Fibroblast of lung (primary cell): ENCODE data around the gene SH2D4B. TPM values are rescaled to one million over a fixed set of nuclear protein-coding genes. Genes with fewer than 3 reads are reported as not detected.

Experiments used
- DNase-seq, 2 donors: peaks; one replicate each; pipeline versions ENCODE4 v3.0.0 to v3.0.0-alpha.2; 2010; ENCODE audit warnings: low read depth in 2 of 2
- H2AFZ ChIP-seq: 2 replicates; pipeline ENCODE4 v1.5.1; 2012; ENCODE audit warnings: low read length, control low read depth, inconsistent platforms
- H3K27ac ChIP-seq: 2 replicates; pipeline ENCODE4 v1.5.1; 2011; ENCODE audit warnings: low read length, control low read depth; ENCODE audit not compliant: insufficient read depth
- H3K27me3 ChIP-seq: 2 replicates; pipeline ENCODE4 v1.5.1; 2011; ENCODE audit warnings: mild to moderate bottlenecking, low read length; ENCODE audit not compliant: control insufficient read depth, insufficient read depth
- H3K36me3 ChIP-seq: 2 replicates; pipeline ENCODE4 v1.5.1; 2011; ENCODE audit warnings: low read length; ENCODE audit not compliant: control insufficient read depth, insufficient read depth
- H3K4me1 ChIP-seq: 2 replicates; pipeline ENCODE4 v1.5.1; 2011; ENCODE audit warnings: low read length; ENCODE audit not compliant: control insufficient read depth, insufficient read depth; ENCODE audit errors: extremely low read depth
- H3K4me2 ChIP-seq: 2 replicates; pipeline ENCODE4 v1.5.1; 2011; ENCODE audit warnings: low read length, control low read depth; ENCODE audit not compliant: insufficient read depth; ENCODE audit errors: extremely low read depth
- H3K4me3 ChIP-seq, 4 experiments: fragments of 200-600 bp in 1 of 4; sonication (generic) in 1 of 4; replicated peaks in 1 of 4; 2 replicates each; pipeline ENCODE4 v1.5.1; 2011 to 2016; ENCODE audit warnings: low read length in 4 of 4, low read depth in 3 of 4, mild to moderate bottlenecking in 3 of 4, control low read depth in 2 of 4, inconsistent platforms in 1 of 4, mixed read lengths in 1 of 4; ENCODE audit not compliant: insufficient read depth in 1 of 4; ENCODE audit errors: control extremely low read depth in 1 of 4
- H3K79me2 ChIP-seq: 2 replicates; pipeline ENCODE4 v1.5.1; 2012; ENCODE audit warnings: mild to moderate bottlenecking, low read length, inconsistent platforms; ENCODE audit not compliant: control insufficient read depth, insufficient read depth
- H3K9ac ChIP-seq: 2 replicates; pipeline ENCODE4 v1.5.1; 2011; ENCODE audit warnings: mild to moderate bottlenecking, low read length, control low read depth; ENCODE audit not compliant: insufficient read depth
- H3K9me3 ChIP-seq: 2 replicates; pipeline ENCODE4 v1.5.1; 2012; ENCODE audit warnings: low read depth, low read length; ENCODE audit not compliant: control insufficient read depth, insufficient read depth
- H4K20me1 ChIP-seq: 2 replicates; pipeline ENCODE4 v1.5.1; 2011; ENCODE audit warnings: low read length; ENCODE audit not compliant: control insufficient read depth, insufficient read depth; ENCODE audit errors: extremely low read depth
- CTCF ChIP-seq, 2 donors: IDR thresholded peaks in 1 of 2; conservative IDR thresholded peaks in 1 of 2; 1 replicate in 1 of 2; 2 replicates in 1 of 2; pipeline ENCODE4 v1.5.1; 2011 to 2012; ENCODE audit warnings: low read length in 2 of 2, control low read depth in 1 of 2, inconsistent platforms in 1 of 2, low read depth in 1 of 2, mild to moderate bottlenecking in 1 of 2
- EZH2 ChIP-seq: IDR thresholded peaks from 2 replicates; pipeline ENCODE4 v1.5.1; 2012; ENCODE audit warnings: low read length, control low read depth, mild to moderate bottlenecking; ENCODE audit errors: missing control alignments
- polyA plus RNA-seq, 2 donors: library from polyadenylated mRNA; depleted of rRNA in 1 of 2; stranded (reverse) in 1 of 2; unstranded in 1 of 2; fragments of >200 nt; gene quantifications; 2 replicates each; pipeline ENCODE4 v1.2.1, GENCODE V29; 2011 to 2012; ENCODE audit warnings: missing spikeins in 1 of 2
- total RNA-seq: library from RNA; depleted of rRNA; stranded (reverse); fragments of >200 nt; gene quantifications from 2 replicates; pipeline ENCODE4 v1.2.1, GENCODE V29; 2014

SH2D4B gene
- total and polyA plus RNA-seq, 2 donors (not counting 1 experiment from before 2014, with no cell fraction given): not detected

- Histone ChIP-seq H3K9me3 (no peaks in the 10 kb centered on the region), H3K4me2 (no peak overlapping the region), H3K36me3 (no peaks in the 10 kb centered on the region), H4K20me1 (no peaks in the 10 kb centered on the region), H3K9ac (no peak overlapping the region), H3K4me3 (no peak overlapping the region), H3K27me3 (no peaks in the 10 kb centered on the region), H2AFZ (no peak overlapping the region), H3K27ac (no peak overlapping the region), H3K4me1 (no peaks in the 10 kb centered on the region), H3K79me2 (no peaks in the 10 kb centered on the region)
- no peak for DNase-seq
- TF ChIP-seq CTCF (conservative IDR thresholded peaks at IDR 0.05 in 1 of 2, IDR thresholded peaks at IDR 0.05 in 1 of 2; ENCODE audit: low read depth in 1 of 2, low read length in 2 of 2): no peak
- no peak for TF ChIP-seq EZH2
Observed at GRCh38 chr10:80528185-80528700, 9.5 kb upstream of the SH2D4B start.

GRCh38 chr10:80528901-80529300 is 8.8 kb upstream of the SH2D4B start:
- Histone ChIP-seq H4K20me1 (no peaks in the 10 kb centered on the region), H3K4me3 (no peak overlapping the region), H2AFZ (no peak overlapping the region), H3K36me3 (no peaks in the 10 kb centered on the region), H3K4me1 (no peaks in the 10 kb centered on the region), H3K9me3 (no peaks in the 10 kb centered on the region), H3K9ac (no peak overlapping the region), H3K27ac (no peak overlapping the region), H3K27me3 (no peaks in the 10 kb centered on the region), H3K4me2 (no peak overlapping the region), H3K79me2 (no peaks in the 10 kb centered on the region)
- TF ChIP-seq CTCF (conservative IDR thresholded peaks at IDR 0.05 in 1 of 2, IDR thresholded peaks at IDR 0.05 in 1 of 2; ENCODE audit: low read depth in 1 of 2, low read length in 2 of 2): no peak
- TF ChIP-seq EZH2: no peak
- DNase-seq: no peak

- no peaks in the 10 kb centered on the region for H3K9me3 ChIP-seq
- DNase-seq: no peak
- no peaks in the 10 kb centered on the region for H4K20me1 ChIP-seq
- no peak overlapping the region for H2AFZ ChIP-seq
- no peak overlapping the region for H3K4me2 ChIP-seq
- H3K9ac ChIP-seq: no peak overlapping the region
- no peak overlapping the region for H3K27ac ChIP-seq
- no peaks in the 10 kb centered on the region for H3K36me3 ChIP-seq
- TF ChIP-seq EZH2 (no peak), CTCF (conservative IDR thresholded peaks at IDR 0.05 in 1 of 2, IDR thresholded peaks at IDR 0.05 in 1 of 2; ENCODE audit: low read depth in 1 of 2, low read length in 2 of 2) (no peak)
- H3K4me3 ChIP-seq: no peak overlapping the region
- no peaks in the 10 kb centered on the region for H3K79me2 ChIP-seq
- H3K4me1 ChIP-seq: no peaks in the 10 kb centered on the region
- no peaks in the 10 kb centered on the region for H3K27me3 ChIP-seq
Observed at GRCh38 chr10:80529604-80530003, 8.1 kb upstream of the SH2D4B start.
